ENCODE measurements around the gene RAB12.

DNA sequence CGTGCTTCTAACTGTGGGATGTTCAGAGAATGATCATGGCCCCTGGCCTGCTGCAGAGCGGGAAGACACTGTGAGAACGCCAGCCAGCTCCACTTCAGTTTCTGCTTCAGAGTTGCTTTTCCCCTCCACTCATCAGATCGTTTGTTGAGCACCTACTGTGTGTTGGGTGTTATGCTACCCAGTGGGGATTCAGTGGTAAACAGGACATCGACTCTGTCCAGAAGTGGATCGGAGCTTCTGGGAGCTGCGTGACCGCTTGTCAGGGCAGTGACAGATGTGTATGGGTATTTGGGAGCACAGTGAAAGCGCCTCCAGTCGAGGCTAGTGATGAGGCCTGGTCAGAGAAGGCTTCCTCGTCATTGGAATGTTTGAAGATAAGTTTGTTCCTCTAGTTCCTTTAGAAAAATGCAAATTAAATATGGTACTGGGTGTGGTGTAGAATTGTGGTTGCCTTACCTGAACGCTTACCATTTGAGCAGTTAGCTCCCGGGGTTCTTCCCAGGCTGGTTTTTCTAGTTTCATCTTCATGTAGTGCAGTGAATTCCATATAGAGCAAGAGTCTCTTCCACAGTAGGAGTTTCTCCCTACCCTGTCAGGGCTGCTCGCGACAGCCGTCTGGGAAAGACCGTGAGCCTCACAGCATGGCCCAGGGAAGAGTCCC is 2.8 kb downstream of the RAB12 start:
- TF ChIP-seq EZH2phosphoT487 (IDR thresholded peaks at IDR 0.05; ENCODE audit: borderline replicate concordance) (no peak), CTCF (conservative IDR thresholded peaks at IDR 0.05; ENCODE audit: low read length) (no peak)

Data from Loucy (cell line).